ENCODE results near the gene DDR2.

- TF ChIP-seq, protein P1, sequence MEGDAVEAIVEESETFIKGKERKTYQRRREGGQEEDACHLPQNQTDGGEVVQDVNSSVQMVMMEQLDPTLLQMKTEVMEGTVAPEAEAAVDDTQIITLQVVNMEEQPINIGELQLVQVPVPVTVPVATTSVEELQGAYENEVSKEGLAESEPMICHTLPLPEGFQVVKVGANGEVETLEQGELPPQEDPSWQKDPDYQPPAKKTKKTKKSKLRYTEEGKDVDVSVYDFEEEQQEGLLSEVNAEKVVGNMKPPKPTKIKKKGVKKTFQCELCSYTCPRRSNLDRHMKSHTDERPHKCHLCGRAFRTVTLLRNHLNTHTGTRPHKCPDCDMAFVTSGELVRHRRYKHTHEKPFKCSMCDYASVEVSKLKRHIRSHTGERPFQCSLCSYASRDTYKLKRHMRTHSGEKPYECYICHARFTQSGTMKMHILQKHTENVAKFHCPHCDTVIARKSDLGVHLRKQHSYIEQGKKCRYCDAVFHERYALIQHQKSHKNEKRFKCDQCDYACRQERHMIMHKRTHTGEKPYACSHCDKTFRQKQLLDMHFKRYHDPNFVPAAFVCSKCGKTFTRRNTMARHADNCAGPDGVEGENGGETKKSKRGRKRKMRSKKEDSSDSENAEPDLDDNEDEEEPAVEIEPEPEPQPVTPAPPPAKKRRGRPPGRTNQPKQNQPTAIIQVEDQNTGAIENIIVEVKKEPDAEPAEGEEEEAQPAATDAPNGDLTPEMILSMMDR (IDR thresholded peaks at IDR 0.05), result no peak
- no peak for TF ChIP-seq POLR2AphosphoS5 (IDR thresholded peaks at IDR 0.05)
Measured at GRCh38 chr1:162587761-162588260, 44.5 kb upstream of the DDR2 start.
